ENCODE results near the gene SUFU. TPM values are rescaled to one million over a fixed set of nuclear protein-coding genes. Genes with fewer than 3 reads are reported as not detected.

Gene SUFU
- total RNA-seq, 1 experiment from 2014 or later = 10.6 TPM

- Mint-ChIP-seq H3K27ac (ENCODE audit: unreplicated experiment) (no peak overlapping the region), H3K4me1 (ENCODE audit: low read depth, unreplicated experiment) (peaks cover 9% of the 10 kb centered on the region), H3K4me3 (ENCODE audit: unreplicated experiment) (no peak overlapping the region), H3K27me3 (ENCODE audit: insufficient read depth, unreplicated experiment) (no peaks in the 10 kb centered on the region), H3K36me3 (ENCODE audit: insufficient read depth, unreplicated experiment) (peaks cover 10% of the 10 kb centered on the region), H3K9me3 (ENCODE audit: unreplicated experiment) (no peaks in the 10 kb centered on the region)
- BruUV-seq (replicated peaks) = no TSS peak
- DNase-seq = no peak
- intact Hi-C loops (cut with micrococcal nuclease; ENCODE audit: unreplicated experiment) = no loop called here
- H3K4me3 ChIP-seq (ENCODE audit: low read depth, low read length) = no peak overlapping the region
- peaks cover 9% of the 10 kb centered on the region; the same call in 1 of the 2 replicates for H3K4me1 ChIP-seq
- ChIA-PET CTCF (no interaction called here), POLR2A (no interaction called here)
- TF ChIP-seq CTCF (IDR thresholded peaks at IDR 0.05; ENCODE audit: insufficient read depth in 1 of 2, low read depth in 1 of 2, low read length in 1 of 2, severe bottlenecking in 1 of 2, unreplicated experiment in 1 of 2) = no peak
- H3K36me3 ChIP-seq (ENCODE audit: control insufficient read depth, insufficient read depth, low read length) = no peaks in the 10 kb centered on the region
- H3K27me3 ChIP-seq (replicated peaks; ENCODE audit: control insufficient read depth, insufficient read depth, low read length) = no peaks in the 10 kb centered on the region
- H3K9me3 ChIP-seq = no peaks in the 10 kb centered on the region
These were observed 39.1 kb downstream of the SUFU start for GRCh38 chr10:102542800-102543418.

- no peak overlapping the region for H3K4me3 Mint-ChIP-seq (ENCODE audit: unreplicated experiment)
- Histone ChIP-seq H3K4me3 (ENCODE audit: low read depth, low read length) (no peak overlapping the region), H3K4me1 (no peaks in the 10 kb centered on the region), H3K27me3 (replicated peaks; ENCODE audit: control insufficient read depth, insufficient read depth, low read length) (no peaks in the 10 kb centered on the region), H3K36me3 (ENCODE audit: control insufficient read depth, insufficient read depth, low read length) (peaks cover 1% of the 10 kb centered on the region; the same call in 1 of the 2 replicates), H3K9me3 (no peaks in the 10 kb centered on the region)
- no peaks in the 10 kb centered on the region for H3K27me3 Mint-ChIP-seq (ENCODE audit: insufficient read depth, unreplicated experiment)
- DNase-seq = no peak
- no peaks in the 10 kb centered on the region for H3K4me1 Mint-ChIP-seq (ENCODE audit: low read depth, unreplicated experiment)
- CTCF ChIA-PET = no interaction called here
- no peaks in the 10 kb centered on the region for H3K9me3 Mint-ChIP-seq (ENCODE audit: unreplicated experiment)
- POLR2A ChIA-PET = no interaction called here
- BruUV-seq (replicated peaks) = no TSS peak
- intact Hi-C loops (cut with micrococcal nuclease; ENCODE audit: unreplicated experiment) = no loop called here
- no peak for TF ChIP-seq CTCF (IDR thresholded peaks at IDR 0.05; ENCODE audit: insufficient read depth in 1 of 2, low read depth in 1 of 2, low read length in 1 of 2, severe bottlenecking in 1 of 2, unreplicated experiment in 1 of 2)
- no peak overlapping the region for H3K27ac Mint-ChIP-seq (ENCODE audit: unreplicated experiment)
- peaks cover 10% of the 10 kb centered on the region for H3K36me3 Mint-ChIP-seq (ENCODE audit: insufficient read depth, unreplicated experiment)
These were observed 41.6 kb downstream of the SUFU start for GRCh38 chr10:102545265-102545871.

- ChIA-PET CTCF (no interaction called here), POLR2A (no interaction called here)
- BruUV-seq (replicated peaks) = no TSS peak
- Mint-ChIP-seq H3K27ac (ENCODE audit: unreplicated experiment) (no peak overlapping the region), H3K27me3 (ENCODE audit: insufficient read depth, unreplicated experiment) (no peaks in the 10 kb centered on the region), H3K4me1 (ENCODE audit: low read depth, unreplicated experiment) (no peaks in the 10 kb centered on the region), H3K36me3 (ENCODE audit: insufficient read depth, unreplicated experiment) (peaks cover 10% of the 10 kb centered on the region), H3K9me3 (ENCODE audit: unreplicated experiment) (no peaks in the 10 kb centered on the region), H3K4me3 (ENCODE audit: unreplicated experiment) (no peak overlapping the region)
- no peak overlapping the region for H3K4me3 ChIP-seq (ENCODE audit: low read depth, low read length)
- peaks cover 1% of the 10 kb centered on the region; the same call in 1 of the 2 replicates for H3K36me3 ChIP-seq (ENCODE audit: control insufficient read depth, insufficient read depth, low read length)
- no peak for TF ChIP-seq CTCF (IDR thresholded peaks at IDR 0.05; ENCODE audit: insufficient read depth in 1 of 2, low read depth in 1 of 2, low read length in 1 of 2, severe bottlenecking in 1 of 2, unreplicated experiment in 1 of 2)
- H3K9me3 ChIP-seq = no peaks in the 10 kb centered on the region
- no peak for DNase-seq
- no peaks in the 10 kb centered on the region for H3K4me1 ChIP-seq
- H3K27me3 ChIP-seq (replicated peaks; ENCODE audit: control insufficient read depth, insufficient read depth, low read length) = no peaks in the 10 kb centered on the region
- intact Hi-C loops (cut with micrococcal nuclease; ENCODE audit: unreplicated experiment) = no loop called here
These were observed 42.2 kb downstream of the SUFU start for GRCh38 chr10:102545997-102546396.
